A673 (cell line): ENCODE measurements around the gene TNFRSF14.

Source experiments
- EZH2 ChIP-seq: fragments of 200-600 bp; sonication (generic); IDR thresholded peaks from 2 replicates; pipeline ENCODE4 v1.6.1; 2017; ENCODE audit warnings: borderline replicate concordance, low read depth, mild to moderate bottlenecking, mixed read lengths, antibody characterized with exemption, low read length; ENCODE audit not compliant: poor library complexity, severe bottlenecking
- TF ChIP-seq, protein P1 (sequence below): fragments of 300-800, 200-600 bp; sonication (generic); conservative IDR thresholded peaks from 2 replicates; pipeline ENCODE4 v1.5.1; 2017; ENCODE audit warnings: low read depth, mild to moderate bottlenecking, antibody characterized with exemption, low read length, moderate library complexity, mixed read lengths

DNA sequence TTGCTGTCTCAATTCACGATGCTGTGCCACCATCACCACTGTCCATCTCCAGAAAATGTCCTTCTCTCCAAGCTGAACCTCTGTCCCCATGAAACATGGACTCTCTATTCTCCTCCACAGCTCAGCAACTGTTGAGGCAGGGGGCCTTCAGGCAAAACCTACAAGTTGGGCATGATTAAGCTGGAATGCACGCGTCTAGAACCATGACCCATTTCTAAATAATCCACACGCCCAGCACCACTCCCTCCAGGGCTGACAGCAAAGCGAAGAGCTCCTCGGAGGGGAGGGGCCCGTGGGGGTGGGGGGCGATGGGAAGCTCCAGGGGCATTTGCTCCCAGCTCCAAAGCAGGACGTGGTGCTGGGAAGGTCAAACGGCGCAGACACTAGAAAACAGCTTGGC is 22.8 kb upstream of the TNFRSF14 start:
- TF ChIP-seq, protein P1, sequence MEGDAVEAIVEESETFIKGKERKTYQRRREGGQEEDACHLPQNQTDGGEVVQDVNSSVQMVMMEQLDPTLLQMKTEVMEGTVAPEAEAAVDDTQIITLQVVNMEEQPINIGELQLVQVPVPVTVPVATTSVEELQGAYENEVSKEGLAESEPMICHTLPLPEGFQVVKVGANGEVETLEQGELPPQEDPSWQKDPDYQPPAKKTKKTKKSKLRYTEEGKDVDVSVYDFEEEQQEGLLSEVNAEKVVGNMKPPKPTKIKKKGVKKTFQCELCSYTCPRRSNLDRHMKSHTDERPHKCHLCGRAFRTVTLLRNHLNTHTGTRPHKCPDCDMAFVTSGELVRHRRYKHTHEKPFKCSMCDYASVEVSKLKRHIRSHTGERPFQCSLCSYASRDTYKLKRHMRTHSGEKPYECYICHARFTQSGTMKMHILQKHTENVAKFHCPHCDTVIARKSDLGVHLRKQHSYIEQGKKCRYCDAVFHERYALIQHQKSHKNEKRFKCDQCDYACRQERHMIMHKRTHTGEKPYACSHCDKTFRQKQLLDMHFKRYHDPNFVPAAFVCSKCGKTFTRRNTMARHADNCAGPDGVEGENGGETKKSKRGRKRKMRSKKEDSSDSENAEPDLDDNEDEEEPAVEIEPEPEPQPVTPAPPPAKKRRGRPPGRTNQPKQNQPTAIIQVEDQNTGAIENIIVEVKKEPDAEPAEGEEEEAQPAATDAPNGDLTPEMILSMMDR, result no peak
- TF ChIP-seq EZH2, result no peak
